Measurements from ENCODE around the gene GAMT.

GRCh38 chr19:1424192-1424955, 23.0 kb upstream of the GAMT start:
- no peak for TF ChIP-seq CTCF (IDR thresholded peaks at IDR 0.05; ENCODE audit: borderline replicate concordance, extremely low read depth, low read length, poor library complexity, severe bottlenecking)
- TF ChIP-seq EZH2 (IDR thresholded peaks at IDR 0.05; ENCODE audit: borderline replicate concordance, low read depth, low read length, severe bottlenecking) = no peak
